ENCODE measurements around the gene HES4. TPM values are rescaled to one million over a fixed set of nuclear protein-coding genes. Genes with fewer than 3 reads are reported as not detected.
A peak's percentile ranks its signal among the peaks of the same experiment; 100 is the strongest.

Gene HES4
- total RNA-seq, result 21.2 TPM

GRCh38 chr1:999725-1000356 is at the start of gene HES4:
HES4 (minus strand) TSS chr1:1000097; CDS start chr1:999973, 124 bp downstream.
- peak; percentile 97 for DNase-seq

- no peak for DNase-seq
Observed at GRCh38 chr1:1048765-1049164, 48.9 kb upstream of the HES4 start.

- no peak for DNase-seq
Observed at GRCh38 chr1:1047963-1048362, 48.1 kb upstream of the HES4 start.

- no peak for DNase-seq
Observed at GRCh38 chr1:1047407-1047806, 47.5 kb upstream of the HES4 start.

- DNase-seq, result no peak
Observed at GRCh38 chr1:1046767-1047166, 46.9 kb upstream of the HES4 start.

- DNase-seq, result no peak
Observed at GRCh38 chr1:1046243-1046642, 46.3 kb upstream of the HES4 start.

GRCh38 chr1:1045129-1045528 is 45.2 kb upstream of the HES4 start:
- DNase-seq, result no peak

- DNase-seq, result no peak
Observed at GRCh38 chr1:1044455-1045078, 44.7 kb upstream of the HES4 start.

- no peak for DNase-seq
Observed at GRCh38 chr1:1043921-1044320, 44.0 kb upstream of the HES4 start.

GRCh38 chr1:1043411-1043810 is 43.5 kb upstream of the HES4 start:
- no peak for DNase-seq

GRCh38 chr1:1042835-1043234 is 42.9 kb upstream of the HES4 start:
- DNase-seq, result no peak

- no peak for DNase-seq
Observed at GRCh38 chr1:1041873-1042272, 42.0 kb upstream of the HES4 start.

GRCh38 chr1:1041092-1041523 is 41.2 kb upstream of the HES4 start:
- DNase-seq, result no peak

GRCh38 chr1:1040004-1040991 is 40.4 kb upstream of the HES4 start:
- DNase-seq, result peak; percentile 88

GRCh38 chr1:1039145-1039910 is 39.4 kb upstream of the HES4 start:
- no peak for DNase-seq

- DNase-seq, result no peak
Observed at GRCh38 chr1:1038694-1039093, 38.8 kb upstream of the HES4 start.

- DNase-seq, result no peak
Observed at GRCh38 chr1:1037366-1038327, 37.8 kb upstream of the HES4 start.

GRCh38 chr1:1035291-1035943 is 35.5 kb upstream of the HES4 start:
- no peak for DNase-seq

GRCh38 chr1:1034439-1034781 is 34.5 kb upstream of the HES4 start:
- DNase-seq, result no peak

GRCh38 chr1:1033731-1034438 is 34.0 kb upstream of the HES4 start:
- no peak for DNase-seq
